HUES6 (cell line): ENCODE measurements around the gene KPNA6.
"Not testable (repeated sequence)": the region's sequence is repeated elsewhere in the genome, so short reads cannot be mapped to it uniquely, and the experiment has no call there.

ENCODE experiments used
- H3K27ac ChIP-seq: 2 replicates; pipeline ENCODE4 v1.7.0; 2013; ENCODE audit warnings: low read depth, mild to moderate bottlenecking, low read length, inconsistent platforms
- H3K27me3 ChIP-seq: 2 replicates; pipeline ENCODE4 v1.6.1; 2013; ENCODE audit warnings: low read length; ENCODE audit not compliant: control insufficient read depth, insufficient read depth
- H3K36me3 ChIP-seq: 2 replicates; pipeline ENCODE4 v1.6.1; 2013; ENCODE audit warnings: low read length; ENCODE audit not compliant: control insufficient read depth, insufficient read depth
- H3K4me1 ChIP-seq: 2 replicates; pipeline ENCODE4 v1.6.1; 2013; ENCODE audit warnings: low read length; ENCODE audit not compliant: control insufficient read depth, insufficient read depth
- H3K4me3 ChIP-seq: 2 replicates; pipeline ENCODE4 v1.5.1; 2013; ENCODE audit warnings: low read depth, low read length
- H3K9ac ChIP-seq: one replicate; pipeline ENCODE4 v1.6.1; 2013; ENCODE audit warnings: mild to moderate bottlenecking, low read length
- H3K9me3 ChIP-seq: 2 replicates; pipeline ENCODE4 v1.6.1; 2013; ENCODE audit warnings: low read depth, low read length; ENCODE audit not compliant: control insufficient read depth, insufficient read depth

The KPNA6 gene

DNA sequence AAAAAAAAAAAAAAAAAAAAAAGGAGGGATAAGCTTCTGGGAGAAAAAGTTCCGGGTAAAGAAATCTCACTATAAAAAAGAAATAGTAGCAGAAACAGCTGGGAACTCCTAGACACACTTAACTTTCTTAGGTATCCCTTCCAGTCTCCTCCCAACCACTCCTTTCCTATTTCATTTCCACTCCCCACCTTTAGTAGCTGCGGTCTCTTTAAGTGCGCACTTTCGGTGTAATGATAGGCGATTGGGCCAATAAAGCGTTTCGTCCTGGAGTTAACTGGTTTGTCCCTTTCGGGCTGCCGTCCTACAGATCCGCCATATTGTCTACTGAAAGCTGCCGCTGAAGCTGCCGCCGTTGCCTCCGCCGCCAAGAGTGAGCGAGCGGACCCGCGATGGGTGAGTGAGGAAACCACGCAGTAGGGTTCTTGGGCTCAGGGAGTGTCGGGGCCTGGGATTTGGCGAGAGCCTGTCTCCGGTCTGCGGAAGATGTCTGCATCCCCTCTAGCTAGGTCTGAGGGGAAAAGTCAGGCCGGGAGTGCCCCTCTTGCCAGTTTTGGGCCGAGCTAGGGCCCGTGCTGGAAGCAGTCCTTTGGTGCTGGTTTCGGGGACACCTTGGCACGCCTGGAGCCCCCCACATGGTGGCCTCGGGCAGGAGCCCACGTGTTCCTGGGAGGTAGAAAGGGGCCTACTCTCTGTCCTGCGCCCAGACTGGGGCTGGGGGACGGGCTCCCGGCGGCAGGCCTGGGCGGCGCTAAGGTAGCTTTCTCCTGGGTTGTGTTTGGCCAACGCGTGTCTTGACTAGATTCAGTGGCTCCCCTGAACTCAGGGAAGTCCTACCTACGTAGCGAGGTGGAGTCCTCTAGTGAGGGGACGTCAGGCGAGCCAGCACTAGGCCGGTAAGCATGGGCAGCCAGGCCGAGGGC lies at the start of gene KPNA6:
Gene KPNA6, plus strand, starts transcription at position 315 of the 920 bp plus-strand sequence. Its CDS starts 75 bp downstream, at position 390.
- H3K27me3 ChIP-seq, result no peaks in the 10 kb centered on the region
- no peaks in the 10 kb centered on the region for H3K9me3 ChIP-seq
- H3K36me3 ChIP-seq, result 0 out of 2 replicates have a peak, but pooled peaks cover under 1% of the 10 kb centered on the region
- 0 out of 2 replicates have a peak, but pooled peaks cover 3% of the 10 kb centered on the region for H3K4me1 ChIP-seq
- peak within 1 kb of the TSS; percentile 95 for H3K9ac ChIP-seq
- H3K4me3 ChIP-seq, result peak within 1 kb of the TSS; percentile 97
- H3K27ac ChIP-seq, result peak within 1 kb of the TSS; percentile 73

DNA sequence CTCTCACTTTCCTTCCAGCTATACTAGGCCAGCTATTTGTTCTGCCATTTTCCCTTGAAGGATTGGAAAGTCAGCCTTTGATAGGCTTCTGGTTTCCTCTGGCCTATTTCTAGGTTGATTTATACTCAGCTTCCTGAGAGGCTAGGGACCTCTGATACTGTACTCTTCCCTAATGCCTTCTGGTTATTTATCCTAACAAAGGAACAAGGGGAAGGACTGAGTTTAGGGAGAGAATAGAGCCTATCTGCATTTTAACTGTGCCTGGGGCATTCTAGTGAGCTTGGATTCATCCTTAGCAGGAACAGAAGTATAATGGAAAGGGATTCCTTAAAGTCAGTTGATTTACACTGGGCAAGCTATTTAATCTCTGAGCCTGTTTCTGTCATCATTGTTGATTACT lies 46.9 kb upstream of the KPNA6 start:
- H3K4me3 ChIP-seq, result no peak overlapping the region
- H3K27ac ChIP-seq, result no peak overlapping the region
- H3K4me1 ChIP-seq, result peaks cover 30% of the 10 kb centered on the region
- H3K9ac ChIP-seq, result no peak overlapping the region
- H3K36me3 ChIP-seq, result peaks cover 67% of the 10 kb centered on the region
- H3K9me3 ChIP-seq, result no peaks in the 10 kb centered on the region
- H3K27me3 ChIP-seq, result no peaks in the 10 kb centered on the region

GRCh38 chr1:32062867-32063230 lies 45.0 kb upstream of the KPNA6 start:
- Histone ChIP-seq H3K9ac (peak overlapping the region; percentile 28), H3K27ac (peak overlapping the region; percentile 10; the same call in 1 of the 2 replicates), H3K9me3 (no peaks in the 10 kb centered on the region), H3K4me1 (peaks cover 30% of the 10 kb centered on the region), H3K36me3 (peaks cover 52% of the 10 kb centered on the region), H3K4me3 (peak overlapping the region; percentile 21; the same call in 1 of the 2 replicates), H3K27me3 (no peaks in the 10 kb centered on the region)

DNA sequence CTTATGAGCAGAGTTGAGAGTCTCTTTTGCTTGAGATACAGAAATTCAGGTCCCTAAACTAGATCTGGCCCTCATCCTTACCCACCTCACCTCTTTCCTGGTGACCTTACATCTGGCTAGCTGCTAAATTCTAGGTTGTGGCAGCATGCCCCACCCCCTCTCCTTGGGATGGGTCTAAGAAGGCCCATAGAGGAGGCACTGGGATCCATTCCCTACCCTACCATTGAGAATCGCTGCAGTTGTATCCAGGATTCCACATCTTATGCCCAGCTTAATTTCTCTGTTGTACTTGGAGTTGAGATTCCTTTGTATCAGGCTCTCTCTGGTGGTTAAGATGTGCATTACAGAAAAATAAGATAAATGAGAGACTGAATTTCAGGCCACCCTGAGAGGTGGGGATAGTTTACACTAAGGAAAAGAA lies 44.6 kb upstream of the KPNA6 start:
- H3K36me3 ChIP-seq, result peaks cover 48% of the 10 kb centered on the region
- H3K27ac ChIP-seq, result no peak overlapping the region
- no peaks in the 10 kb centered on the region for H3K9me3 ChIP-seq
- no peaks in the 10 kb centered on the region for H3K27me3 ChIP-seq
- no peak overlapping the region for H3K4me3 ChIP-seq
- H3K4me1 ChIP-seq, result peaks cover 30% of the 10 kb centered on the region
- no peak overlapping the region for H3K9ac ChIP-seq

- not testable (repeated sequence) for H3K9me3 ChIP-seq, H3K27ac ChIP-seq
- peaks cover 34% of the 10 kb centered on the region for H3K4me1 ChIP-seq
Observed at GRCh38 chr1:32065613-32066488, 42.0 kb upstream of the KPNA6 start.

GRCh38 chr1:32066489-32066873 lies 41.4 kb upstream of the KPNA6 start:
- no peaks in the 10 kb centered on the region for H3K27me3 ChIP-seq
- H3K27ac ChIP-seq, result no peak overlapping the region
- no peak overlapping the region for H3K9ac ChIP-seq
- no peak overlapping the region for H3K4me3 ChIP-seq
- peaks cover 16% of the 10 kb centered on the region for H3K36me3 ChIP-seq
- H3K4me1 ChIP-seq, result peaks cover 30% of the 10 kb centered on the region
- no peaks in the 10 kb centered on the region for H3K9me3 ChIP-seq

More at GRCh38 chr1:32065613-32066488, 42.0 kb upstream of the KPNA6 start:
- not testable (repeated sequence) for H3K9ac ChIP-seq, H3K4me3 ChIP-seq, H3K27me3 ChIP-seq
- H3K36me3 ChIP-seq, result peaks cover 22% of the 10 kb centered on the region

- Histone ChIP-seq H3K9me3 (no peaks in the 10 kb centered on the region), H3K9ac (no peak overlapping the region)
Observed at GRCh38 chr1:32068957-32069588, 38.8 kb upstream of the KPNA6 start.

GRCh38 chr1:32071758-32072621 lies 35.9 kb upstream of the KPNA6 start:
- H3K9me3 ChIP-seq, result no peaks in the 10 kb centered on the region
- H3K9ac ChIP-seq, result peak overlapping the region; percentile 92
- H3K4me3 ChIP-seq, result peak overlapping the region; percentile 97
- H3K27ac ChIP-seq, result peak overlapping the region; percentile 84; the same call in 1 of the 2 replicates
- H3K36me3 ChIP-seq, result peaks cover 21% of the 10 kb centered on the region
- H3K4me1 ChIP-seq, result peaks cover 20% of the 10 kb centered on the region
- H3K27me3 ChIP-seq, result no peaks in the 10 kb centered on the region

More at GRCh38 chr1:32068957-32069588, 38.8 kb upstream of the KPNA6 start:
- H3K4me1 ChIP-seq, result peaks cover 20% of the 10 kb centered on the region
- H3K27ac ChIP-seq, result no peak overlapping the region
- H3K27me3 ChIP-seq, result no peaks in the 10 kb centered on the region
- H3K36me3 ChIP-seq, result no peaks in the 10 kb centered on the region
- no peak overlapping the region for H3K4me3 ChIP-seq

GRCh38 chr1:32072622-32073298 lies 35.1 kb upstream of the KPNA6 start, which contains the start of gene TMEM39B:
TMEM39B (plus strand) TSS chr1:32072939; CDS start chr1:32073048, 109 bp downstream.
- Histone ChIP-seq H3K4me3 (peak within 1 kb of the TSS; percentile 97), H3K36me3 (peaks cover 29% of the 10 kb centered on the region)

More at GRCh38 chr1:32072622-32073298, 35.1 kb upstream of the KPNA6 start, which contains the start of gene TMEM39B:
- Histone ChIP-seq H3K9me3 (no peaks in the 10 kb centered on the region), H3K9ac (peak within 1 kb of the TSS; percentile 92), H3K27me3 (no peaks in the 10 kb centered on the region), H3K27ac (peak within 1 kb of the TSS; percentile 84), H3K4me1 (peaks cover 20% of the 10 kb centered on the region)
